ENCODE data around the gene CRACR2B.

Gene CRACR2B

GRCh38 chr11:834371-835316 is 6.9 kb downstream of the CRACR2B start:
- in situ Hi-C loops (cut with MboI; ENCODE audit: low pct_unique_long_range_greater_than_20kb, low sequenced_read_pairs, unreplicated experiment) = no loop called here
- no peak for TF ChIP-seq CTCF (IDR thresholded peaks at IDR 0.05; ENCODE audit: extremely low read depth, insufficient read depth, missing control alignments)
- DNase-seq (ENCODE audit: low spot score) = no peak

DNA sequence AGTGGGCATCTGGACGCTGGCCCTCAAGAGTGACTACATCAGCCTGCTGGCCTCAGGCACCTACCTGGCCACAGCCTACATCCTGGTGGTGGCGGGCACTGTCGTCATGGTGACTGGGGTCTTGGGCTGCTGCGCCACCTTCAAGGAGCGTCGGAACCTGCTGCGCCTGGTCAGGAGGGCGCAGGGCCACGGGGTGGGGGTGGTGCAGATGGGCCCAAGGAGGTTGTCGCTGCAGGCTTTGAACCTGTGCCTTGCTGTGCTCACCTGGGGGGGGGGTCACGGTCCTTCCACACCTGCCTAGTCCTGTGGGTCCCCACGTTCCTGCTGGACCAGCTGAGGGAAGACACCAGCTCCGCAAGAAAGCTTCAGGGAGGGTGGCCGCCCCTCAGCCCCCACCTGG is 8.6 kb downstream of the CRACR2B start:
- in situ Hi-C loops (cut with MboI; ENCODE audit: low pct_unique_long_range_greater_than_20kb, low sequenced_read_pairs, unreplicated experiment) = no loop called here
- TF ChIP-seq CTCF (IDR thresholded peaks at IDR 0.05; ENCODE audit: extremely low read depth, insufficient read depth, missing control alignments) = no peak
- DNase-seq (ENCODE audit: low spot score) = no peak

- no peak for TF ChIP-seq CTCF (IDR thresholded peaks at IDR 0.05; ENCODE audit: extremely low read depth, insufficient read depth, missing control alignments)
- DNase-seq (ENCODE audit: low spot score) = no peak
- in situ Hi-C loops (cut with MboI; ENCODE audit: low pct_unique_long_range_greater_than_20kb, low sequenced_read_pairs, unreplicated experiment) = no loop called here
Observed at GRCh38 chr11:836700-837099, 9.0 kb downstream of the CRACR2B start.

DNA sequence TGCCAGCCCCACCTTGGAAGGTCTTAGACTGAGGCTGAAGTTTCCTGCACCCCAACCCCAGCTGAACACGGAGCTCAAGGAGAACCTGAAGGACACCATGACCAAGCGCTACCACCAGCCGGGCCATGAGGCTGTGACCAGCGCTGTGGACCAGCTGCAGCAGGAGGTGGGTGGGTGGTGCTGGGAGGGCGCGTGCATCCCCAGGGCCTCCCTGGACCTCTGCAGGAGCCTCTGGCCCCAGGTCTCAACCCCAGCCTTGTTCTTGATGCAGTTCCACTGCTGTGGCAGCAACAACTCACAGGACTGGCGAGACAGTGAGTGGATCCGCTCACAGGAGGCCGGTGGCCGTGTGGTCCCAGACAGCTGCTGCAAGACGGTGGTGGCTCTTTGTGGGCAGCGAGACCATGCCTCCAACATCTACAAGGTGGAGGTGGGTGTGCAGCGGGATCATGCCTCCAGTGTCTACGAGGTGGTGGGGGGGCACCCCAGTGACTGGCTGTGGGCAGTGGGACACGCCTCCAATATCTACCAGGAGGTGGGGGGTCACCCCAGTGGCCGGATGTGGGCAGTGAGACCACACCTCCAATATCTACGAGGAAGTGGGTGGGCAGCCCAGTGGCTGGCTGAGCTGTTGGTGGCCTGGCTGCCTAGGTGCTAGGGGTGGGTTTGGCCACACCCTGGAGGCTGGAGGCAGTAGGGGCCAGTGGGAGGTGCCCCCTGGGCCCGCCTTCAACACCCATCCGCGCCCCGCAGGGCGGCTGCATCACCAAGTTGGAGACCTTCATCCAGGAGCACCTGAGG is 9.7 kb downstream of the CRACR2B start:
- no peak for TF ChIP-seq CTCF (IDR thresholded peaks at IDR 0.05; ENCODE audit: extremely low read depth, insufficient read depth, missing control alignments)
- no peak for DNase-seq (ENCODE audit: low spot score)
- in situ Hi-C loops (cut with MboI; ENCODE audit: low pct_unique_long_range_greater_than_20kb, low sequenced_read_pairs, unreplicated experiment) = no loop called here

DNA sequence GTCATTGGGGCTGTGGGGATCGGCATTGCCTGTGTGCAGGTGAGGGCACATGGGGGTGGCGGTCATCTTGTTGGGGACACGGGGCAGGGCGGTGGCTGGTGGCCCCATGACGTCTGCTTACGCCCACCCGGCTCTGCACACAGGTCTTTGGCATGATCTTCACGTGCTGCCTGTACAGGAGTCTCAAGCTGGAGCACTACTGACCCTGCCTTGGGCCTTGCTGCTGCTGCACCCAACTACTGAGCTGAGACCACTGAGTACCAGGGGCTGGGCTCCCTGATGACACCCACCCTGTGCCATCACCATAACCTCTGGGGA is 10.2 kb downstream of the CRACR2B start:
- no peak for TF ChIP-seq CTCF (IDR thresholded peaks at IDR 0.05; ENCODE audit: extremely low read depth, insufficient read depth, missing control alignments)
- DNase-seq (ENCODE audit: low spot score) = no peak
- in situ Hi-C loops (cut with MboI; ENCODE audit: low pct_unique_long_range_greater_than_20kb, low sequenced_read_pairs, unreplicated experiment) = no loop called here

DNA sequence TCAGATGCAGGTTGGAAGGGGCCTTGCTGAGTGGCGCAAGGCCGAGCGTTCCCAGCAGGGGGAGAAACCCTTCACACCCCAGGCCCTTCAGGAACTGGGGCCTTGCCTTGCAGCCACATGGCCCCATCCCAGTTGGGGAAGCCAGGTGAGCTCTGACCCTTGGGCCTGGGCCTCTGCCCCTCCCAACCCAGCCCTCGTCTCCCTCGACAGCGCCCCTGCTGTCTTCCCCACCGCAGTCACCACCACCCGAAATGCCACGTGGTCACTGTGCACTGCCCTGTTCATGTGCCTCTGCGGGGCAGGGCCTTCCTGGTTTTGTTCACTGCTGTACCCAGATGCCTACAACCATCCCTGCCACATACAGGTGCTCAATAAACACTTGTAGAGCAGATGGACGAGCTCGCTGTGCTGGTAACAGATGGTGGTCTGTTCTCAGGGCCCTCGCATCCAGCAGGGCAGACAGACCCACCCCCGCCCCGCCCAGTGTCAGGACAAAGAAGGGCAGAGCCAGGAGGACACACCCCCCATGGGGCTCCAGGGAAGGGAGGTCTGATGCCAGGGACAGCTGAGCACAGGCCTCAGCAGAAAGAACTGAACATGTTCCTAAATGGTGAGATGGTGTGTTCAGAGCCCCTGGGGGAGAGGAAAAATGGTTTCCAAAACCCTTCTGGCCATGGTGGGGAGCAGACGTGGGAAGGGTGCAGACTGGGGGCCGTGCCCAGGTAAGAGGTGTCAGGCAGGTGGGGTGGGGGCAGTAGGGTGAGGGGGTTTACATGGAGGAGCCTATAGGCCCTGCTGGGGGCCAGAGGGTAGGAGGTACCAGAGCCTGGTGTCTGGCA is 10.9 kb downstream of the CRACR2B start:
- in situ Hi-C loops (cut with MboI; ENCODE audit: low pct_unique_long_range_greater_than_20kb, low sequenced_read_pairs, unreplicated experiment) = no loop called here
- TF ChIP-seq CTCF (IDR thresholded peaks at IDR 0.05; ENCODE audit: extremely low read depth, insufficient read depth, missing control alignments) = no peak
- no peak for DNase-seq (ENCODE audit: low spot score)
